TTC549 (cell line): ENCODE data around the gene TDRD1.

Experiments used
- FAIRE-seq: peaks from 2 replicates; lab custom pipeline; 2012; peaks lifted over from hg19 to GRCh38; lab: Jason Lieb, UNC

TDRD1 gene

GRCh38 chr10:114174695-114175188 is 4.4 kb upstream of the TDRD1 start:
- no peak for FAIRE-seq

- no peak for FAIRE-seq
These were observed 3.5 kb upstream of the TDRD1 start for GRCh38 chr10:114175667-114176066.

- no peak for FAIRE-seq
These were observed 2.6 kb upstream of the TDRD1 start for GRCh38 chr10:114176511-114176910.

DNA sequence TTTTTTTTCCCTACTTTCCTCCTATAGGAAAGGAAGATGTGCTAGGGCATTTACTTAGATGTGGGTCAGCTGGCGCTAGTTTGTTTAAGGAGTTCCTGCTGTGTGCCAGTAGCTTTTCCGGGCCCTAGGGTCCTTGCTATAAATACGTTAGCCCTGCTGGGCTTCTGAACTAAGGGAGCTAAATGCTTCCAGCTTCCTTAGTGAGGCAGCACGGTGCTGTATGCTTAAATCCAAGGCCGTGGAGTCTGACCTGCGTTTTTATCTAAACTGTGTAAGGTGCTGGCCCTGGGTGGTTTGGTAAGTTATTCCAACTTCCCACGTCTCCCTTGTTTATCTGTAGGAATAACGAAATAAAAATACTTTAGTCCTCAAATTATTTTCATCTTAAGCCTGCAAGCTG is 594 bp downstream of the TDRD1 start:
- FAIRE-seq: no peak

GRCh38 chr10:114180937-114181336 is 1.8 kb downstream of the TDRD1 start:
- no peak for FAIRE-seq

DNA sequence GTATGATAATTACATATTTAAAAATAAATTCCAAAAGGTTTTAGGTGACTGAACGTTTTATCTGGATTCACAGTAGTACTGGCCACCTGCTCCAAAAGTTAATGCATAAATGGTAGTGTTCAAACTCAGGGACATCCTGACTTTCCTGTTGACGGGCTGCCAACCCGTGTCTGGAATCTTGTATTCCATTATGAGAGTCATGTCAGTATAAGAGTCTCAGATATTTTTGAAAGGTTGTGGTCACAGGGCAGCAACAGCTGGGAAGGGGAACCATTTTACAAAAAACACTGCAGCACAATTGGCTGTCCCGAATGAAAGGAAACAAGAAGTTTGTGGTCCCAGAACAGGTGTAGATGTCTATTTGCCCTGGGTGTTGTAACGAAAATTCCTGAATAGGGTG is 2.8 kb downstream of the TDRD1 start:
- no peak for FAIRE-seq

DNA sequence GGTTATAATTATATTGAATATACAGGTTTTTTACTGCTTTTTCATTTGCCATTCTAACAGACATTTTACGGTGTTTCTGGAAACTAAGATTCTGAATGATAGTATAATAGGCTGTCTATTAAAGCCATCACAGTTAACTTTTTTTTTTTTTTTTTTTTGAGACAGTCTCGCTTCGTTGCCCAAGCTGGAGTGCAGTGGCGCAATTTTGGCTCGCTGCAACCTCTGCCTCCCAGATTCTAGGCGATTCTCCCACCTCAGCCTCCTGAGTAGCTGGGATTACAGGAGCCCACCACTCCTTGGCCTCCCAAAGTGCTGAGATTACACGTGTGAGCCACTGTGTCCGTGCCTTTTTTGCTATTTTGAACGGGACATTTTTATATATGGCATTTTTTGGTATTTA is 4.4 kb downstream of the TDRD1 start:
- FAIRE-seq: no peak

GRCh38 chr10:114184276-114184675 is 5.1 kb downstream of the TDRD1 start:
- FAIRE-seq: no peak

GRCh38 chr10:114188001-114188400 is 8.8 kb downstream of the TDRD1 start:
- FAIRE-seq: no peak

DNA sequence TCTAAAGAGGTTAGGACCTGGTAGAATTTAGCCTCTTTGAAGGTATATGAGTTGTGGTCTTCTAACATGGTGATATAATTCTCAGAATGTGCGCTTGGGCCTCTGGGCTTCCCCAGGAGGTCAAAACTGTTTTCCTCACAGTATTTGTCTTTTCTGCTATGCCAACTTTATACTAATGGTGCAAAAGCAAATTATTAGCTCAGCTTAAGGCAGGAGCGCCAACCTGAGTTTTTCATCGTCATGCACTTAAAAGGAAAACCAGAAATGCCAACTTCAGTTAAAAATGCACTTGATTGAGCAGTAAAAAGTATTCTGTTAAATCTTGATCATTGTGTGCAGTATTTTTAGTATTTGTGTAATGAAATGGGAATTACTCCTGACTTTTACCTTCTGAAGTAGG is 9.7 kb downstream of the TDRD1 start:
- no peak for FAIRE-seq

DNA sequence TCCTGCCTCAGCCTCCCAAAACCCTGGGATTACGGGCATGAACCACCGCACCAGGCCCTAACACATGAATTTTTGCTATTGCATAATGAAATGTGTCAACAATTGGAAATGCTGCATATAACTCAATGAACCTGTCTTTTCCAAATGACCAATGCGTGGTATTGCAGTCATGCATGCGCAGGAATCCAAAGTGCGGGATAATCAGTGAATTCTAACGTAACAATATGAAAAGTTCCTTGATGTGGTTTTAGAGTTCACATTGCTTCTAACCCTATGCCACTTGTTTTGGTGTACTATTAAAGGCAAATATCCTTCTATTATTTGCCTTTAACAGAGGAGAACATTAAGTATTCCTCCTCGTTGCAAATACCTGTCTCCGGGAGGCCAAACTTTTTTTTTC is 10.5 kb downstream of the TDRD1 start:
- FAIRE-seq: no peak

DNA sequence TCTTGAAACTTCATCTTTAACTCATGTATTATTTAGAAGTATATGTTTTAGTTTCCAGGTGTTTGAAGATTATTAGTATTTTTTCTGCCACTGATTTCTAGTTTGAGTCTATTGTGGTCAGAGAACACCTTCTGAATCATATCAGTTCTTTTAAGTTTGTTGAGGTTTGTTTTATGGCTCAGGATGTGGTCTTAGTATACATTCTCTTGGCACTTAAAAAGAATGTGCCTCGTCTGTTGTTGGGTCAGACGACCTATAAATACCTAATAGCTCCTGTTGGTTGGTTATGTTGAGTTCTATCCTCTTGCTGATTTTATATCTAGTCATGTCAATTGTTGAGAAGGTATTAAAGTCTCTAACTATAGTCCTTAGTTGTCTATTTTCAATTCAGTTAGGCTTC is 15.9 kb downstream of the TDRD1 start:
- FAIRE-seq: no peak

DNA sequence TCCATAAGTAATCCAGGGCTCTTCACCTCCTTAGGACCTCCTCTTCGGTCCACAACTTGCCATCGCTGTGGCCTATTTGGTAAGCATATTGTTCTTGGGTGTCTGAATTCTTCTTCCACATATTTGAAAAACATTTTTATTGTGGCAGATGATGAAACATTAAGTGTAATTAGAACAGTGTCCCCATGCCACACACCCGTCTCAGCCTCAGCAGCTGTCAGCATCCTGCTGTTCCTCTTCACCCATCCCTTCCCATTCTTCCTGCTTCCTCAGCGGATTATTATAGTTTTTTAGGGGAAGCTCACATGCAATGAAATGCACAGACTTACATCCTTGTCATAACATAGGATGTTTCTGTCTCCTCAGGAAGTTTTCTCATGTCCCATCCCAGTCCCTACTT is 20.1 kb downstream of the TDRD1 start:
- FAIRE-seq: no peak

- no peak for FAIRE-seq
These were observed 23.7 kb downstream of the TDRD1 start for GRCh38 chr10:114202812-114203211.

DNA sequence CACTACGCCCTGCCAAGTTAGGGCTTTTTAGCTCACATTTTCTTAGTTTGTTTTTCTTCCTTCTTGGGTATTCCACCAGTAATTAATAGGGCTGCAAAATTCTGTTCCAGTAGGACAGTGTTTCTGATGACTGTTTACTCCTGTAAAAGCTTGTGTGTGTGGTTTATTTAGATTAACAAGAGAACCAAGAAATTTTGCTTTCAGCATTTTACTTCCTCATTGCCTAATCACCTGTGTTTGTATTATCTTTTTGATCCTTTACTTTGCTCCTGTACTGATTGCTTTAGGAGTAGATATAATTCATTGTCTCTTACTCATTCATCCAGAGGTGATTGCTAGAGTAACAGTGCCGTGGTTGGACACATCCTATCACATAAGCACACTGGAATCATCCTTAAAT is 27.7 kb downstream of the TDRD1 start:
- no peak for FAIRE-seq

DNA sequence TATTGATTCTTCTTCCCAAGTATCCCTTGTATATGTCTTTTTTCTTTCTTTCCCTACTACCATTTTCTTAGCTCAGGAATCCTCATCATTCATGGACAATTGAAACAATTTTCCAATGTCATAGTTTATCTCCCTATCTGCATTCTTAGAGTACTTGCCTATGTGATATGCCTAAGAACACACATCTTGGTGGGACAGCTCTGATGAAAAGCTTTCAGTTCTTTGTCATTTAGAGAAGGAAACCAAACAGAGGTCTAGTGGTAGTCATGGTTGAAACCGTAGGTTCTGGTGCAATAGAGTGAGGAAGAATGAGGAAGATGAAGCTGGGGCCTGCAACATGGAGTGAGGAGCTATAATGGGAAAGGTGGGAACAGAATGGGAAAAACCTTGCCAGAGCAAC is 28.2 kb downstream of the TDRD1 start:
- no peak for FAIRE-seq

DNA sequence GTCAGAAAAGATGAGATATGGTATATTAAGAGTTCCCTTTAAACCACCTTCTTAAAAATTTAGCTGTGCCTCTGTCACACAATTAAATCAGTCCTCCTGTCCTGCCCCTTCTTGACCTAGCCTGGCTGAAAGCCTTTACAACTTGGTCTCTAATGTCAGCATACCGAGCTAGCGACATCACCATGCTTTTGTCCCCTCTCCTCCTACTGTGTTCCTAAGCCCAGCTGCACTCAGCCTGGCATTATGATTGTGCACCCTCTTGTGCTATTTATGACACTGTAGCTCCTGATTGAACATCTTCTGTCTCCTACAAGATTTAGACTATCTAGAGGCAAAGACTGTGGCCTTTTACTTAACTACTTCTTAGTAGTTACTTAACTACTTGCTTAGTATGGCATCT is 29.2 kb downstream of the TDRD1 start:
- FAIRE-seq: no peak

GRCh38 chr10:114212153-114212552 is 33.0 kb downstream of the TDRD1 start:
- no peak for FAIRE-seq

GRCh38 chr10:114215033-114215432 is 35.9 kb downstream of the TDRD1 start:
- FAIRE-seq: no peak

DNA sequence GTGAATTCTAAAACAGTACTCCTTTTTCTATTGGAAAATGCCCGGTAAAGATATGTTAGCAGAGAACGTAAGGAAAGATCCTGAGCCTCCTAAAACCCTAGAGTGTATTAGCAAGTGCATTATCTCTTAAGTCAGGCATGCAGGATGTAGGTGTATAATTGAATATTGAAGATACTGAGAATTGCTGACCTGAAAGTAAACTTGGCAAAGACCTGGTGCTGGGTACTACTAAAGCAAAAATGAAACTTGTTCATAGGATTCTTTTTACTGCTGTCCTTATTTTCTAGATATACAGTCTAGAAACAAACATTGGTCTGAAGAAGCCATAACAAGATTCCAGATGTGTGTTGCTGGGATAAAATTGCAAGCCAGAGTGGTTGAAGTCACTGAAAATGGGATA is 41.1 kb downstream of the TDRD1 start:
- no peak for FAIRE-seq

DNA sequence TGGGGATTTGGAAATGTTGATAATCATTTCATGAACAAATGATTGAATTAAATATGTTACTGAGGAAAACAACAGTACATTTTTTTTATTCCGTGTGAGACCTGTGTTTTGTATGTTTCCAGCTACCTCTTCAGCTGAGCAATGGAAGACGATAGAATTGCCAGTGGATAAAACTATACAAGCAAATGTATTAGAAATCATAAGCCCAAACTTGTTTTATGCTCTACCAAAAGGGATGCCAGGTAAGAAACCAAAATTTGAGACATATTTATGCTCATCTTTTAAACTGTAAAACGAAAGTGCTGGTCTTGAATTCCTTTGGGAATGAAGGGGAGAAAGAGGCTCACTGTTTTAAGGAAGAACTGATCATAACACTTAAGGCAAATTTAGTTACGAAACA is 42.1 kb downstream of the TDRD1 start:
- FAIRE-seq: no peak

GRCh38 chr10:114223066-114223465 is 43.9 kb downstream of the TDRD1 start:
- no peak for FAIRE-seq

- no peak for FAIRE-seq
These were observed 49.0 kb downstream of the TDRD1 start for GRCh38 chr10:114228156-114228555.

GRCh38 chr10:114232561-114233176 is 53.5 kb downstream of the TDRD1 start:
- no peak for FAIRE-seq

DNA sequence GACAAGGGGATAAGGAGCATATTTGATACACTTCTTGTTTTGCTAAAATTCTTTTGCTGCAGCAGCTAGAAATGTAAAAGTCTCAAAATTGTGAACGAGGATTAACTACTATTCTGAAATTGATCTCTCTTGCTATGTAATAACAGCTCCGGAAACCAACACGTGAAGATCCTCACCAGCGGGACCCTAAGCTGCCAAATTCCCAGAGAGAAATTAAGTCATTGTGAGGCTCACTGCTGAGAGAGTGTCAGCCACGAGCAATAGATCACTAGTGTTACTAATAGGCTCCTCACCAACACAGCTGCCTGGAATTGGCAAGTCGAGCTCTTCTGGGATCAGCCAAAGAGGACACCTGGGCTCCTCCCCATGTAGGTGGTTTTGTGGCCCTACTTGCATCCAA is 54.3 kb downstream of the TDRD1 start:
- FAIRE-seq: no peak
